Fibroblast of lung (primary cell): Measurements from ENCODE around the gene RASSF7. TPM values are rescaled to one million over a fixed set of nuclear protein-coding genes. Genes with fewer than 3 reads are reported as not detected.

Source experiments
- DNase-seq, 2 donors: peaks; one replicate each; pipeline versions ENCODE4 v3.0.0 to v3.0.0-alpha.2; 2010; ENCODE audit warnings: low read depth in 2 of 2
- H2AFZ ChIP-seq: 2 replicates; pipeline ENCODE4 v1.5.1; 2012; ENCODE audit warnings: low read length, control low read depth, inconsistent platforms
- H3K27ac ChIP-seq: 2 replicates; pipeline ENCODE4 v1.5.1; 2011; ENCODE audit warnings: low read length, control low read depth; ENCODE audit not compliant: insufficient read depth
- H3K27me3 ChIP-seq: 2 replicates; pipeline ENCODE4 v1.5.1; 2011; ENCODE audit warnings: mild to moderate bottlenecking, low read length; ENCODE audit not compliant: control insufficient read depth, insufficient read depth
- H3K36me3 ChIP-seq: 2 replicates; pipeline ENCODE4 v1.5.1; 2011; ENCODE audit warnings: low read length; ENCODE audit not compliant: control insufficient read depth, insufficient read depth
- H3K4me1 ChIP-seq: 2 replicates; pipeline ENCODE4 v1.5.1; 2011; ENCODE audit warnings: low read length; ENCODE audit not compliant: control insufficient read depth, insufficient read depth; ENCODE audit errors: extremely low read depth
- H3K4me2 ChIP-seq: 2 replicates; pipeline ENCODE4 v1.5.1; 2011; ENCODE audit warnings: low read length, control low read depth; ENCODE audit not compliant: insufficient read depth; ENCODE audit errors: extremely low read depth
- H3K4me3 ChIP-seq, 4 experiments: fragments of 200-600 bp in 1 of 4; sonication (generic) in 1 of 4; replicated peaks in 1 of 4; 2 replicates each; pipeline ENCODE4 v1.5.1; 2011 to 2016; ENCODE audit warnings: low read length in 4 of 4, low read depth in 3 of 4, mild to moderate bottlenecking in 3 of 4, control low read depth in 2 of 4, inconsistent platforms in 1 of 4, mixed read lengths in 1 of 4; ENCODE audit not compliant: insufficient read depth in 1 of 4; ENCODE audit errors: control extremely low read depth in 1 of 4
- H3K79me2 ChIP-seq: 2 replicates; pipeline ENCODE4 v1.5.1; 2012; ENCODE audit warnings: mild to moderate bottlenecking, low read length, inconsistent platforms; ENCODE audit not compliant: control insufficient read depth, insufficient read depth
- H3K9ac ChIP-seq: 2 replicates; pipeline ENCODE4 v1.5.1; 2011; ENCODE audit warnings: mild to moderate bottlenecking, low read length, control low read depth; ENCODE audit not compliant: insufficient read depth
- H3K9me3 ChIP-seq: 2 replicates; pipeline ENCODE4 v1.5.1; 2012; ENCODE audit warnings: low read depth, low read length; ENCODE audit not compliant: control insufficient read depth, insufficient read depth
- H4K20me1 ChIP-seq: 2 replicates; pipeline ENCODE4 v1.5.1; 2011; ENCODE audit warnings: low read length; ENCODE audit not compliant: control insufficient read depth, insufficient read depth; ENCODE audit errors: extremely low read depth
- EZH2 ChIP-seq: IDR thresholded peaks from 2 replicates; pipeline ENCODE4 v1.5.1; 2012; ENCODE audit warnings: low read length, control low read depth, mild to moderate bottlenecking; ENCODE audit errors: missing control alignments
- polyA plus RNA-seq, 2 donors: library from polyadenylated mRNA; depleted of rRNA in 1 of 2; stranded (reverse) in 1 of 2; unstranded in 1 of 2; fragments of >200 nt; gene quantifications; 2 replicates each; pipeline ENCODE4 v1.2.1, GENCODE V29; 2011 to 2012; ENCODE audit warnings: missing spikeins in 1 of 2
- total RNA-seq: library from RNA; depleted of rRNA; stranded (reverse); fragments of >200 nt; gene quantifications from 2 replicates; pipeline ENCODE4 v1.2.1, GENCODE V29; 2014
- TF ChIP-seq, protein P1 (sequence below), 2 donors: IDR thresholded peaks in 1 of 2; conservative IDR thresholded peaks in 1 of 2; 1 replicate in 1 of 2; 2 replicates in 1 of 2; pipeline ENCODE4 v1.5.1; 2011 to 2012; ENCODE audit warnings: low read length in 2 of 2, control low read depth in 1 of 2, inconsistent platforms in 1 of 2, low read depth in 1 of 2, mild to moderate bottlenecking in 1 of 2

Gene RASSF7
- total and polyA plus RNA-seq, 2 donors (not counting 1 experiment from before 2014, with no cell fraction given): 1.6 to 2.8 TPM

DNA sequence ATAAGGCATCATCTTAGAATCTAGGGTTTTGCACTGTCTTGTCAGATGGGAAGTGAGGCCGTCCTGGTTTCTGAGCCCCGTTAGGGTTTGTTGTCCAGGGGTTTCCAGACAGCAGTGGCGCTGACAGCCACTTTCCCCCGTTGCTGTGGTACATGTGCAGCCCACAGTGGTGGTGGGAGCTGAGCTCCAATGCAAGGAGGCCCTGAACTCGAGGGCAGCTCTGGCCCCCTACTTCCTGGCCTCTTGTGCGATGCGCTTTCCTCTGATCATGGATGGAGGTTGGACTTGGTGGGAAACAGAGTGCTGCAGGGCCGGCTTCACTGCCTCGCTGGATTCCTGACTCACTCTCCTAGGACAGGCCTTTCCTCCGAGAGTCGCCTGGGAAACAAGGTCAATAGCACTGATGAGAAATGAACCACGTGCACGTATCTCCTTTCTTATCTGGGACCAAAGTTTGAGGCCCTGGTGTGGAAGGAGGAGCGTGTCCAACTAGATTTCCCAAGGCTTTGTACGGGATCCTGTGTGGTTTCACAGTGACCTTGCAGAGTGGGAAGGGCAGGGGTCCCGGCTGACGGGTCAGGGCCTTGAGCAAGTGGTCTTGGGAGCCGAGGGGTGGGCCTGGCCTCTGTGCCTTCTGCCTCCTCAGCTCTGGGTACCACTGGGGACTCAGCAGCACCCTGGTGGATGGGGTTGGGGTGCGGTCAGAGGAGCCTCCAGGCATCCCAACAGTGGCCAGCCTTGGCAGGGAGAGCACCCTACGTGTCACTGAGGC is 19.2 kb downstream of the RASSF7 start:
- H3K27ac ChIP-seq: no peak overlapping the region
- DNase-seq: peak in 1 of 2 donors; percentile 27

DNA sequence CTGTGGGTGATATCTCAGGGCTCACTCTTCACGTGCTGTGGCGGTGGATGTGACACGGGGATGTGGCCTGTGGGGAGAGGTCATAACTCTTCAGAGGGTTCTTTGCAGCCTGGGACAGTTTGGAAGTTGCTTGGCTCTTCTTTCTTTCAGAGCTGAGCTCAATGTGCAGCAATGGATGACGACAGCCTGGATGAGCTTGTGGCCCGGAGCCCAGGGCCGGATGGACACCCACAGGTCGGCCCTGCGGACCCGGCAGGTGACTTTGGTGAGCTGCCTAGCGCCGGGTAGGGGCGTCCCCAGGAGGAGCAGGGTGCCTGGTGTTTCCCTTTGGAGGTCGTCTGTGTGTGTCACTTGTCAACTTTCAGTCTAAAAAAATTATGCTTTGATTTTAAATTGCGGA is 20.6 kb downstream of the RASSF7 start:
- no peak for TF ChIP-seq EZH2
- TF ChIP-seq, protein P1, sequence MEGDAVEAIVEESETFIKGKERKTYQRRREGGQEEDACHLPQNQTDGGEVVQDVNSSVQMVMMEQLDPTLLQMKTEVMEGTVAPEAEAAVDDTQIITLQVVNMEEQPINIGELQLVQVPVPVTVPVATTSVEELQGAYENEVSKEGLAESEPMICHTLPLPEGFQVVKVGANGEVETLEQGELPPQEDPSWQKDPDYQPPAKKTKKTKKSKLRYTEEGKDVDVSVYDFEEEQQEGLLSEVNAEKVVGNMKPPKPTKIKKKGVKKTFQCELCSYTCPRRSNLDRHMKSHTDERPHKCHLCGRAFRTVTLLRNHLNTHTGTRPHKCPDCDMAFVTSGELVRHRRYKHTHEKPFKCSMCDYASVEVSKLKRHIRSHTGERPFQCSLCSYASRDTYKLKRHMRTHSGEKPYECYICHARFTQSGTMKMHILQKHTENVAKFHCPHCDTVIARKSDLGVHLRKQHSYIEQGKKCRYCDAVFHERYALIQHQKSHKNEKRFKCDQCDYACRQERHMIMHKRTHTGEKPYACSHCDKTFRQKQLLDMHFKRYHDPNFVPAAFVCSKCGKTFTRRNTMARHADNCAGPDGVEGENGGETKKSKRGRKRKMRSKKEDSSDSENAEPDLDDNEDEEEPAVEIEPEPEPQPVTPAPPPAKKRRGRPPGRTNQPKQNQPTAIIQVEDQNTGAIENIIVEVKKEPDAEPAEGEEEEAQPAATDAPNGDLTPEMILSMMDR (conservative IDR thresholded peaks at IDR 0.05 in 1 of 2, IDR thresholded peaks at IDR 0.05 in 1 of 2; ENCODE audit: low read depth in 1 of 2, low read length in 2 of 2): no peak
- H3K27ac ChIP-seq: no peak overlapping the region
- no peaks in the 10 kb centered on the region for H3K27me3 ChIP-seq
- peaks cover 67% of the 10 kb centered on the region for H3K79me2 ChIP-seq
- no peaks in the 10 kb centered on the region for H4K20me1 ChIP-seq
- no peaks in the 10 kb centered on the region for H3K9me3 ChIP-seq
- H2AFZ ChIP-seq: no peak overlapping the region
- H3K4me2 ChIP-seq: no peak overlapping the region
- DNase-seq: no peak
- H3K4me3 ChIP-seq: no peak overlapping the region
- peaks cover 3% of the 10 kb centered on the region for H3K4me1 ChIP-seq
- H3K36me3 ChIP-seq: peaks cover 15% of the 10 kb centered on the region
- H3K9ac ChIP-seq: no peak overlapping the region

More for the DNA sequence above, 19.2 kb downstream of the RASSF7 start:
- Histone ChIP-seq H3K79me2 (peaks cover 67% of the 10 kb centered on the region), H3K27me3 (no peaks in the 10 kb centered on the region), H3K9ac (no peak overlapping the region), H3K4me1 (peaks cover 3% of the 10 kb centered on the region), H3K36me3 (peaks cover 14% of the 10 kb centered on the region), H4K20me1 (no peaks in the 10 kb centered on the region), H3K4me3 (no peak overlapping the region), H2AFZ (no peak overlapping the region), H3K9me3 (no peaks in the 10 kb centered on the region), H3K4me2 (no peak overlapping the region)
- TF ChIP-seq EZH2: no peak
- TF ChIP-seq, protein P1 (conservative IDR thresholded peaks at IDR 0.05 in 1 of 2, IDR thresholded peaks at IDR 0.05 in 1 of 2; ENCODE audit: low read depth in 1 of 2, low read length in 2 of 2): no peak

DNA sequence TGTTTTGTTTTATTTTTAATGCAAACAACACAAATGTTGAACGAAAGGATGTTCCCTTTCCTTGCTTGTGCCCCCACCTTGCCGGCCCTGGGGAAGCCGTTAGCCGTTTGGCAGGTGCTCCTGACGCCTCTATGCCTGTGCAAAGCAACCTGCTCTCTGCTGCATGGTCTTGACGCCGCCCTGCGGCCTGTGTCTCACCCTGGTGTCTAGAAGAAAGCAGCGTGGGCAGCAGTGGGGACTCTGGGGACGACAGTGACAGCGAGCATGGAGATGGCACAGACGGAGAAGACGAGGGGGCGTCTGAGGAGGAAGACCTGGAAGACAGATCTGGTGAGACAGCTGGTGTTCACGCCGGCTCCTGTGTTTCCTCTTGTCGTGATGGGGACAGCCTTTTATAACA is 21.0 kb downstream of the RASSF7 start:
- Histone ChIP-seq H3K27ac (no peak overlapping the region), H3K9ac (no peak overlapping the region), H3K9me3 (no peaks in the 10 kb centered on the region), H3K79me2 (peaks cover 66% of the 10 kb centered on the region), H3K4me1 (peaks cover 3% of the 10 kb centered on the region), H3K36me3 (peaks cover 18% of the 10 kb centered on the region), H3K4me2 (no peak overlapping the region), H4K20me1 (no peaks in the 10 kb centered on the region), H3K27me3 (no peaks in the 10 kb centered on the region), H2AFZ (no peak overlapping the region), H3K4me3 (no peak overlapping the region)
- DNase-seq: no peak
- no peak for TF ChIP-seq EZH2
- TF ChIP-seq, protein P1 (conservative IDR thresholded peaks at IDR 0.05 in 1 of 2, IDR thresholded peaks at IDR 0.05 in 1 of 2; ENCODE audit: low read depth in 1 of 2, low read length in 2 of 2): no peak
